Lung (tissue), 12 donors: ENCODE measurements around the gene GRSF1. TPM values are rescaled to one million over a fixed set of nuclear protein-coding genes. Genes with fewer than 3 reads are reported as not detected.

Experiments used
- ATAC-seq: fragments of 200-7000 bp; cut with Tn5 transposase; one replicate; pipeline ENCODE4 v1.9.1; 2020; ENCODE audit warnings: moderate number of reproducible peaks; ENCODE audit not compliant: insufficient read depth, low FRiP score
- DNase-seq, 3 donors: peaks; one replicate each; pipeline ENCODE4 v3.0.0-alpha.2; 2013 to 2017
- H3K27ac ChIP-seq, 2 donors: one replicate each; pipeline ENCODE4 v1.5.1; 2013; ENCODE audit warnings: mild to moderate bottlenecking in 2 of 2, moderate library complexity in 2 of 2, control low read depth in 1 of 2, inconsistent platforms in 1 of 2, low read depth in 1 of 2, low read length in 1 of 2
- H3K27me3 ChIP-seq, 3 donors: one replicate each; pipeline ENCODE4 v1.5.1; 2013; ENCODE audit warnings: low read length in 2 of 3; ENCODE audit not compliant: control insufficient read depth in 3 of 3, insufficient read depth in 3 of 3
- H3K36me3 ChIP-seq, 4 donors: one replicate each; pipeline ENCODE4 v1.5.1; 2013; ENCODE audit warnings: low read length in 4 of 4, mild to moderate bottlenecking in 1 of 4, moderate library complexity in 1 of 4; ENCODE audit not compliant: control insufficient read depth in 4 of 4, insufficient read depth in 4 of 4
- H3K4me1 ChIP-seq, 5 donors: one replicate each; pipeline ENCODE4 v1.5.1; 2013; ENCODE audit warnings: low read length in 5 of 5, mild to moderate bottlenecking in 2 of 5, moderate library complexity in 1 of 5; ENCODE audit not compliant: control insufficient read depth in 5 of 5, insufficient read depth in 5 of 5
- H3K4me3 ChIP-seq: one replicate; pipeline ENCODE4 v1.5.1; 2013; ENCODE audit warnings: mild to moderate bottlenecking, control low read depth, moderate library complexity
- H3K9ac ChIP-seq, 2 donors: one replicate each; pipeline ENCODE4 v1.5.1; 2013; ENCODE audit warnings: low read length in 2 of 2, control low read depth in 1 of 2; ENCODE audit not compliant: insufficient read depth in 1 of 2
- H3K9me3 ChIP-seq, 4 donors: one replicate each; pipeline ENCODE4 v1.5.1; 2013; ENCODE audit warnings: low read length in 3 of 4, mild to moderate bottlenecking in 1 of 4, moderate library complexity in 1 of 4; ENCODE audit not compliant: control insufficient read depth in 4 of 4, insufficient read depth in 3 of 4
- WGBS, 2 donors: extraction: QIAGEN DNeasy Blood & Tissue Kit; methylation state at CpG; one replicate each; pipeline ENCODE4 v1.1.7; 2013; 5-methylcytosine and 5-hydroxymethylcytosine counted together
- polyA plus RNA-seq, 2 donors: library from polyadenylated mRNA; stranded (reverse); fragments of 200-250 nt; gene quantifications; one replicate each; pipeline ENCODE4 v1.2.1, GENCODE V29; 2013
- total RNA-seq, 2 donors: library from RNA; depleted of rRNA in 1 of 2; stranded (reverse); fragments of >200 nt in 1 of 2; gene quantifications; one replicate each; pipeline ENCODE4 v1.2.1, GENCODE V29; 2014 to 2021
- TF ChIP-seq, protein P1 (sequence below): IDR thresholded peaks from 2 replicates; pipeline ENCODE4 v1.5.1; 2012; ENCODE audit warnings: mild to moderate bottlenecking; ENCODE audit errors: control extremely low read depth, extremely low read depth
- donor health status: control.
- donor health status: control.
- donor health status: Bipolar disorder and iron deficiency.
- donor health status: healthy.
- donor health status: DM: yes; HTN: yes; CAD: no.

Gene GRSF1
- total and polyA plus RNA-seq, 4 donors: 28.5 to 64.6 (median 47.5) TPM

DNA sequence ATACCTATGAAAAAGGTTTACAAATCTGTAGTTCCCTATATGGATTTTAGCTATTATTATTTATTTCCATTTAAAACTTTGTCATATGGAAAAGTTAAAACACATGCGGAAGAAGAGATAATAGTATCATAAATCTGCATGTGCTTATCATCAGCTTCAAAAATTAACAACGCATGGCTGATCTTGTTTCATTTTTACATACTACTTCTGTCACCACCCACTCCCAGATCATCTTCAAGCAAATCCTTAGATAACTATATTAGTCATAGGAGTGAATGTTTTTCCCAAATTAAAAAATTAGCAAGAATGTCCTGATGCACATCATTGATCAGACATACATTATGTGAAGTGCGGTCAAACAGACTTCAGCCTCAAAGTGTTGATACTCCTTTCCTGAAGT is 37.9 kb upstream of the GRSF1 start:
- no peaks in the 10 kb centered on the region for H3K9me3 ChIP-seq
- no peaks in the 10 kb centered on the region for H3K36me3 ChIP-seq
- ATAC-seq (no peak), DNase-seq (no peak)
- TF ChIP-seq, protein P1, sequence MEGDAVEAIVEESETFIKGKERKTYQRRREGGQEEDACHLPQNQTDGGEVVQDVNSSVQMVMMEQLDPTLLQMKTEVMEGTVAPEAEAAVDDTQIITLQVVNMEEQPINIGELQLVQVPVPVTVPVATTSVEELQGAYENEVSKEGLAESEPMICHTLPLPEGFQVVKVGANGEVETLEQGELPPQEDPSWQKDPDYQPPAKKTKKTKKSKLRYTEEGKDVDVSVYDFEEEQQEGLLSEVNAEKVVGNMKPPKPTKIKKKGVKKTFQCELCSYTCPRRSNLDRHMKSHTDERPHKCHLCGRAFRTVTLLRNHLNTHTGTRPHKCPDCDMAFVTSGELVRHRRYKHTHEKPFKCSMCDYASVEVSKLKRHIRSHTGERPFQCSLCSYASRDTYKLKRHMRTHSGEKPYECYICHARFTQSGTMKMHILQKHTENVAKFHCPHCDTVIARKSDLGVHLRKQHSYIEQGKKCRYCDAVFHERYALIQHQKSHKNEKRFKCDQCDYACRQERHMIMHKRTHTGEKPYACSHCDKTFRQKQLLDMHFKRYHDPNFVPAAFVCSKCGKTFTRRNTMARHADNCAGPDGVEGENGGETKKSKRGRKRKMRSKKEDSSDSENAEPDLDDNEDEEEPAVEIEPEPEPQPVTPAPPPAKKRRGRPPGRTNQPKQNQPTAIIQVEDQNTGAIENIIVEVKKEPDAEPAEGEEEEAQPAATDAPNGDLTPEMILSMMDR: no peak
- WGBS, 2 donors: 87 to 93% methylated on average over 3 of the region's 3 CpGs
- H3K9ac ChIP-seq: no peak overlapping the region
- no peak overlapping the region for H3K4me3 ChIP-seq
- H3K27me3 ChIP-seq: no peaks in the 10 kb centered on the region
- H3K4me1 ChIP-seq: no peaks in the 10 kb centered on the region
- H3K27ac ChIP-seq: no peak overlapping the region

DNA sequence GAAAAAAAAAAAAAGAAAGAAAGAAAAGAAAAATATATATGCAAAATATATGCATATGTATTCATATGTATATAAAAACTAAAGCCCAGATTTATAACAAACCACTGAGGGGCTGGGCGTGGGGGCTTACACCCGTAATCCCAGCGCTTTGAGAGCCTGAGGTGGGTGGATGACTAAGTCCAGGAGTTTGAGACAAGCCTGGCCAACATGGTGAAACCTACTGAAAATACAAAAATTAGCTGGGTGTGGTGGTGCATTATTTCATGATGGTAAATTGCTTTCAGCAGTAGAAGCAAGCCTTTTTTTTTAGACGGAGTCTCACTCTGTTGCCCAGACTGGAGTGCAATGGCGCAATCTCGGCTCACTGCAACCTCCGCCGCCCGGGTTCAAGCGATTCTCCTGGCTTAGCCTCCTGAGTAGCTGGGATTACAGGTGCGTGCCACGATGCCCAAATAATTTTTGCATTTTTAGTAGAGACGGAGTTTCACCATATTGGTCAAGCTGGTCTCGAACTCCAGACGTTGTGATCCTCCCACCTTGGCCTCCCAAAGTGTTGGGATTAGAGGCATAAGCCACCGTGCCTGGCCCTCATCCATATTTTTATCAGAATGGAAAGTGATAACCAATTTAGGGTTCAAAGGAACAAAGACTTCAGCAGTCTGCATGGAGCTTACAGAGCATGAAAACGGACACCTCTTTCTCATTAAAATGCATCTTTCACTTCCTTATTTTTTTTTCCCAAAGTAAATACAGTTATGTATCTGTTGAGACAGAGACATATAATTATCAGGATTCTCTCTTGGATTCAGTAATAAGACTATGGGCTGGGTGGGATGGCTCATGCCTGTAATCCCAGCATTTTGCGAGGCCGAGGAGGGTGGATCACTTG is 34.8 kb upstream of the GRSF1 start:
- Histone ChIP-seq H3K9me3 (no peaks in the 10 kb centered on the region), H3K27me3 (no peaks in the 10 kb centered on the region), H3K36me3 (no peaks in the 10 kb centered on the region), H3K27ac (no peak overlapping the region), H3K4me1 (no peaks in the 10 kb centered on the region), H3K4me3 (no peak overlapping the region), H3K9ac (no peak overlapping the region)
- ATAC-seq (no peak), DNase-seq (no peak)
- TF ChIP-seq, protein P1: no peak
- WGBS, 2 donors: 90 to 95% methylated on average over 19 of the region's 19 CpGs

DNA sequence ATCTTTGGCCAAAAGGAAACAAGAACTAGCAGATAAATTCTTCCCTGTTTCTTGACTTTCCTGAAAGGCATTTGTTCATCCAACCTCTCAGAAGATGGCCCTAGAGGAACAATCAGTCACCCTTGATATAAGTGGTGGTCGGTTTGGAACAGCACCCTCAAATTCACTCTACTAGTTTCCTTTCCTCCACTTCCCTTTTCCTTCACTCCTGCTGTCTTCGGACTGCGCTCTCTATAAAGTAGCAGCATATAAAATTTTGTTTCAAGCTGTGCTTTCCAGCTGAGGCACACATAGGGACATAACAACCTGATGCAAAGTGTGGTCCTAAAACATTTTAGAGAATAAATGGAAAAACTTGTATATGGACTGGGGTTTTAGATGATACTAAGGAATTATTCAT is 33.5 kb upstream of the GRSF1 start:
- H3K9me3 ChIP-seq: no peaks in the 10 kb centered on the region
- ATAC-seq (no peak), DNase-seq (no peak)
- no peak overlapping the region for H3K4me3 ChIP-seq
- TF ChIP-seq, protein P1: no peak
- no peaks in the 10 kb centered on the region for H3K27me3 ChIP-seq
- H3K36me3 ChIP-seq: no peaks in the 10 kb centered on the region
- 70 to 82% methylated on average over 3 of the region's 3 CpGs for WGBS, 2 donors
- H3K4me1 ChIP-seq: no peaks in the 10 kb centered on the region
- H3K9ac ChIP-seq: no peak overlapping the region
- no peak overlapping the region for H3K27ac ChIP-seq

DNA sequence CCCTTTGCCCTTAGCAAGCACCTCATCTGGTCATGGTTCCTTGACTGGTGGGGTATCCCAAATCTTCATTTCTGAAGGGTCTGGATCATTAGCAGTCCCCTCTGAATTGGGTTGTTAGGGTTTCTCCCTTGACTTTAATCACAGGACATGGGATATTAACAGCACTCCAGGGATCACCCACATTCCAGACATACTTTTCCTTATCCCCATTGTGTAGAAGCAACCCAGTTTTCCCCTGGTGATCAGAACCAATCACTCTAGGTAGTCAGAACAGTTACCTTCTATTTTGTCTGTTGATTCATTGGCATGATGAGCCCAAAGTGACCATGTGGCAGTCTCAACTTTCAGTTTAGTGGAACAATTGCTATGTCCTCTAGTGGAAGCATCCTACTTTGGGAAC is 29.1 kb upstream of the GRSF1 start:
- Histone ChIP-seq H3K27ac (no peak overlapping the region), H3K9me3 (no peaks in the 10 kb centered on the region), H3K4me1 (no peaks in the 10 kb centered on the region), H3K36me3 (no peaks in the 10 kb centered on the region), H3K27me3 (no peaks in the 10 kb centered on the region), H3K4me3 (no peak overlapping the region), H3K9ac (no peak overlapping the region)
- TF ChIP-seq, protein P1: no peak
- ATAC-seq (no peak), DNase-seq (no peak)
